HepG2 (cell line): Measurements from ENCODE around the gene PSMD2. TPM values are rescaled to one million over a fixed set of nuclear protein-coding genes. Genes with fewer than 3 reads are reported as not detected.

Source experiments
- TEAD2 ChIP-seq: sonication (generic); formaldehyde crosslinking; IDR thresholded peaks from 2 replicates; pipeline ENCODE4 v1.9.0; 2021; ENCODE audit warnings: missing genetic modification reagents
- ZNF512 ChIP-seq: sonication (generic); formaldehyde crosslinking; IDR thresholded peaks from 2 replicates; pipeline ENCODE4 v1.4.0; 2020; ENCODE audit warnings: mild to moderate bottlenecking, missing genetic modification reagents
- ZNF512B ChIP-seq: sonication (generic); formaldehyde crosslinking; IDR thresholded peaks from 2 replicates; pipeline ENCODE4 v1.5.1; 2020; ENCODE audit warnings: missing genetic modification reagents, mild to moderate bottlenecking, borderline replicate concordance
- ZNF674 ChIP-seq: sonication (generic); formaldehyde crosslinking; IDR thresholded peaks from 2 replicates; pipeline ENCODE4 v1.5.0; 2020; ENCODE audit warnings: low read depth, mild to moderate bottlenecking, missing genetic modification reagents
- ZNF687 ChIP-seq: sonication (generic); formaldehyde crosslinking; IDR thresholded peaks from 2 replicates; pipeline ENCODE4 v1.5.1; 2020; ENCODE audit warnings: mild to moderate bottlenecking, missing genetic modification reagents, moderate library complexity
- polyA plus RNA-seq, 8 experiments: library from polyadenylated mRNA; depleted of rRNA in 3 of 8; stranded (reverse) in 7 of 8; unstranded in 1 of 8; fragments of >200 nt; fragmentation: Illumina TruSeq in 4 of 8; extraction: Trizol in 4 of 8; gene quantifications; 2 replicates each; pipeline versions ENCODE4 v1.2.1 to v1.2.3, GENCODE V29; 2011 to 2016; ENCODE audit warnings: low read depth in 4 of 8, missing spikeins in 1 of 8, mixed read lengths in 1 of 8; ENCODE audit not compliant: insufficient read depth in 1 of 8
- total RNA-seq, 5 experiments: library from RNA; depleted of rRNA; stranded (reverse); fragments of >200 nt; fragmentation: Illumina TruSeq; extraction: Trizol; gene quantifications; 2 replicates each; pipeline ENCODE4 v1.2.3, GENCODE V29; 2016; ENCODE audit warnings: low read depth in 1 of 5
- TF ChIP-seq, protein P1 (sequence below), 2 experiments: fragments of 450-650 bp in 1 of 2; sonication (generic) in 1 of 2; formaldehyde crosslinking in 1 of 2; IDR thresholded peaks; 2 replicates each; pipeline versions ENCODE4 v1.6.1 to v1.8.0; 2016 to 2022; ENCODE audit warnings: antibody characterized with exemption in 1 of 2, mild to moderate bottlenecking in 1 of 2, missing genetic modification reagents in 1 of 2

Gene PSMD2
- total and polyA plus RNA-seq, 2 of the 13 experiments (the other 11 are each of a cell fraction or from before 2014, with no cell fraction given), result 125 to 200 TPM

DNA sequence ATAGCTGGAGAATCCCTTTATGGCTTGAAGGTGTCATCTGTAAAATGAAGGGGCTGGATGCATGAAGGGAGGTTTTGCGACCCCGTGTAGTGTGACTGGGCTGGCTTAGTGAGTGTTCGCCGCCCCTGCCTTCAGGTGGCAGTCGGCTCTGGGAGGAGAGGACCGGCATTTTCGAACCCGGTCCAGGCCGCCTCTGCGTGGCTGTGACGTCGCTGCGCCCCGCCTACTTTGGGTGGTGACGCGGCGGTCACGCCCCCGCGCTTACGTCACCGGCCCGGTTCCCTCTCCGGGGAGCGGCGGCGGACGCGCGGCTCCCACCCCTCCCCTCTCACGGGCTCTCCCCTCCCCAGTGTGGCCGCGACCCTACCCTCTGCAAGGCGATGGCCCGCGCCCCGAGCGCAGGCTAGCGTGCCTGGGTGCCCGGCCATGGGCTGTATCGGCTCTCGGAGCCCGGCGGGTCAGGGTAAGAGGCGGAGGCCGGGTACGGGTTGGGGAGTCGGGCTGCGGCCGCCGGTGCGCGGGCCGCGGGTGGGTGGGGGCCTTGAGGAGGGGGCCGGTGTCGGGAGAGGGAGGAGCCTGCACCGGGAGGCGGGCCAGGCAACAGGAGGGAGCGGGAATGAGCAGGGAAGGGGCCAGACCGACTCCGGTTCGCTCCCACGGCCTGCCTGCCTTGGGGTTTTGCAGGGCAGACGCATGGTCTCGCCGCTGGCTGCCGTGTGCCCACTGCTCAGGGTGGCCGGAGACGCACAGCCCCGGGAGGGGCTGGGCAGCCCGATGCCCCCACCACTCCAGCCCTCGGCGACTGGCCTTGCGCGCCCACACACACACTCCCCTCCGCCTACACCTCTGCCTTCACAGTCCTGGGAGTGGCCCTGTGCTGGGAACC is 36.9 kb downstream of the PSMD2 start (continued):
- TF ChIP-seq, protein P1, sequence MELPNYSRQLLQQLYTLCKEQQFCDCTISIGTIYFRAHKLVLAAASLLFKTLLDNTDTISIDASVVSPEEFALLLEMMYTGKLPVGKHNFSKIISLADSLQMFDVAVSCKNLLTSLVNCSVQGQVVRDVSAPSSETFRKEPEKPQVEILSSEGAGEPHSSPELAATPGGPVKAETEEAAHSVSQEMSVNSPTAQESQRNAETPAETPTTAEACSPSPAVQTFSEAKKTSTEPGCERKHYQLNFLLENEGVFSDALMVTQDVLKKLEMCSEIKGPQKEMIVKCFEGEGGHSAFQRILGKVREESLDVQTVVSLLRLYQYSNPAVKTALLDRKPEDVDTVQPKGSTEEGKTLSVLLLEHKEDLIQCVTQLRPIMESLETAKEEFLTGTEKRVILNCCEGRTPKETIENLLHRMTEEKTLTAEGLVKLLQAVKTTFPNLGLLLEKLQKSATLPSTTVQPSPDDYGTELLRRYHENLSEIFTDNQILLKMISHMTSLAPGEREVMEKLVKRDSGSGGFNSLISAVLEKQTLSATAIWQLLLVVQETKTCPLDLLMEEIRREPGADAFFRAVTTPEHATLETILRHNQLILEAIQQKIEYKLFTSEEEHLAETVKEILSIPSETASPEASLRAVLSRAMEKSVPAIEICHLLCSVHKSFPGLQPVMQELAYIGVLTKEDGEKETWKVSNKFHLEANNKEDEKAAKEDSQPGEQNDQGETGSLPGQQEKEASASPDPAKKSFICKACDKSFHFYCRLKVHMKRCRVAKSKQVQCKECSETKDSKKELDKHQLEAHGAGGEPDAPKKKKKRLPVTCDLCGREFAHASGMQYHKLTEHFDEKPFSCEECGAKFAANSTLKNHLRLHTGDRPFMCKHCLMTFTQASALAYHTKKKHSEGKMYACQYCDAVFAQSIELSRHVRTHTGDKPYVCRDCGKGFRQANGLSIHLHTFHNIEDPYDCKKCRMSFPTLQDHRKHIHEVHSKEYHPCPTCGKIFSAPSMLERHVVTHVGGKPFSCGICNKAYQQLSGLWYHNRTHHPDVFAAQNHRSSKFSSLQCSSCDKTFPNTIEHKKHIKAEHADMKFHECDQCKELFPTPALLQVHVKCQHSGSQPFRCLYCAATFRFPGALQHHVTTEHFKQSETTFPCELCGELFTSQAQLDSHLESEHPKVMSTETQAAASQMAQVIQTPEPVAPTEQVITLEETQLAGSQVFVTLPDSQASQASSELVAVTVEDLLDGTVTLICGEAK (IDR thresholded peaks at IDR 0.05), result no peak
- TF ChIP-seq, protein P1 (CRISPR knock-in tag; IDR thresholded peaks at IDR 0.05), result peak; percentile 62; the same call in 1 of the 2 replicates
- 0 out of 2 replicates have a peak, but pooled peaks have one; percentile 36 for TF ChIP-seq ZNF512 (CRISPR knock-in tag)
- no peak for TF ChIP-seq ZNF512B (CRISPR knock-in tag)
- TF ChIP-seq ZNF674, result peak; percentile 77; the same call in 1 of the 2 replicates
- no peak for TF ChIP-seq TEAD2 (CRISPR knock-in tag)
- TF ChIP-seq ZNF687 (CRISPR knock-in tag), result peak; percentile 51
